C1 segment of cervical spinal cord (tissue), 14 donors: ENCODE data around the gene RAB33B.
A peak's percentile ranks its signal among the peaks of the same experiment; 100 is the strongest.

ENCODE experiments used
- DNase-seq, 14 donors: peaks; one replicate each; lab custom pipeline; 2025; lab: John Stamatoyannopoulos, UW

Gene RAB33B

DNA sequence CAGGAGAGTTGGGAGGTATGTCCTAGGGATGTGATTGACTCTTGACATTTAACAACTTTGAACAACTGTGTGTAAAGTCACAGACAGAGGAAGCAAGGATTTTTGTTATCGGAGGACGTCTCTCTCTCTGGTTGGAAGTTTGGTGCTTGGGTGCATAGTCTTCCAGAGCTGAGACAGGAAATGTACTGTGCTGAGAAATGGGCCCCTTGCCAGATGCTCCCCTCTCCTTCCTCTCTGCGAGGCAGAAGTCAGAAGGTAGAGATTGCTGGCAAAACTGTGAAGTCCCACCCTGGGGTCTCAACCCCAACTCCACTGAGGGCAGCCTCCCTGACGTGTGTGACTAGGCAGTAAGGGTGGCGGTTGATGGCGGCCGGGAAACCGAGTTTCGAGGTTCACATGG, 52.9 kb downstream of the RAB33B start:
- DNase-seq: no peak

DNA sequence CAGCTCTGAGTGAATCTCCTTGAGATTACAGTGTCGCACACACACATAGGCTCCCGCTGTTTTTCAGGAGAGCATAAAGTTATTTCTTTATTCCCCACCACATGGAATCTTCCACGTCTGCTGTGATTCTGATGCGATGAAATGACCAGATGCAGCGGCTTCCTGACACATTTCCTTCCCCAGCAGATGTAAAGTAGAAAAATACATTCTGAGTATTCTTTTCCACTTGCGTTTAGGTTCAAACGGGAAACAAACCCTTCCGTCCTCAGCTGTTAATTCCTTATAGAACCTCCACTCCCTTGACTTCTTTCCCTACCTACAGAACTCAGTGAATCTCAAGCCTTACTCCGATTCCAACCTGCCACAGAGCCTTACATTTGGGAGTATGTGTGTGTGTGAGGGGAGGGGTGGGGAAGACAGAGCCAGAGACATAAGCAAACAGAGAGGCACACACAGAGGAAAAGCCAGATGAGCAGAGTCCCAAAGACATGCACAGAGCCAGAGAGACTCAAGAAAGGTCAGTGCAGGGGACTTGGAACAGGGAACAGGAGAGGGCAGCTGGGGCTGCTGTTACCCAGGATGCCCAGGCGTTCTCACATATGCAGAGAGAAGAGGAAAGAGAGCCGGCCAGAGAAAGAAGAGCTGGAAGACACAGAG, 54.8 kb downstream of the RAB33B start:
- DNase-seq: no peak

DNA sequence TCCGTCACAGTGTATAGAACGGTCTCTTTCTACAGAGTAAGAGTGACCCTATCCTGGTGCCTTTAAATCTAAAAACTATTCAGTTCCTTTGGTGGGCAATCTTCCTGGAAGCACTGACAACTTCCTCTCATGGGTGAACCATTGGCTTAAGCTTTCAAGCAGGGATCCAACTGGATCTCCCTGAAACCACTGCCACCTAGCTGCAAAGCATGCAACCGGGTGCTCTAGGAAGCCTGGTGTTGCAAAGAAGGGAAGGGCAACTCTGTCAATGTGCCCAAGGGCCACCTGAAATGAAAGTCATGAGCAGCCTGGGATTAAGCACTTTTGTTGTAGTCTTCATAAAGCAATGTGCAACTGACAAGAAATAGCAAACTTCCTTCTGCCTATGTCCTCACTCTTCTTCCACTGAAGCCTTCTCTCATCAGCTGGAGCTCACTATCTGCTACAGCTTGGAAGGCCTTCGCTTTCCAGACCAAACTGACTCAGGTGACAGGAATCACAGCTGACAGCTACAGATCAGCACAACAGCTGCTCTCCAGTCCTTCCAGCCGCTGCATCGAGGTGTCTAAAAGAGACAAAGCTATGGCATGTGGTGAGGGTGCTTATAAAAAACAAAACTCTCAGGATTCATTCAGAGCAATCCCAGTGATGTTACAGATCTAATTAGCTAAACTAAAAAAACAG, 55.9 kb downstream of the RAB33B start:
- DNase-seq: peak in 2 of 14 donors; percentile 8 to 28

DNA sequence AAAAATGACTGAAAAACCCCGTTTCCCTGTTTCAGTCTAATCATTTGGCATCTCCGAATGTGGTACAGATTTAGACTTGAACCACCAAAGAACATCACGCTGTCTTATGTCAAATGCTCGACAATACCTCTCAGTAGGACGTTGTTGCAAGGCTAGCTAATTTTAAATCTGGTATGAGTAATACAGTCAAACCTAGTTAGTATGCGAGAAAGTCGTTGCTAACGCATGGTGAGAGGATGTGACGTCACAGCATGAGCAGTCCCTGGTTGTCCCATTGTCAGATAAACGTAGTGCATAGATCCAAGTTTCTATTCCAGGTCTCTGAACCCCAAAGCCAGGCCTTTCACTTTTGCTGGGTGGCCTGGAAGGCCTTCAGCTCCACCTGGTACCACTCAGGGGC, 57.4 kb downstream of the RAB33B start:
- DNase-seq: no peak

DNA sequence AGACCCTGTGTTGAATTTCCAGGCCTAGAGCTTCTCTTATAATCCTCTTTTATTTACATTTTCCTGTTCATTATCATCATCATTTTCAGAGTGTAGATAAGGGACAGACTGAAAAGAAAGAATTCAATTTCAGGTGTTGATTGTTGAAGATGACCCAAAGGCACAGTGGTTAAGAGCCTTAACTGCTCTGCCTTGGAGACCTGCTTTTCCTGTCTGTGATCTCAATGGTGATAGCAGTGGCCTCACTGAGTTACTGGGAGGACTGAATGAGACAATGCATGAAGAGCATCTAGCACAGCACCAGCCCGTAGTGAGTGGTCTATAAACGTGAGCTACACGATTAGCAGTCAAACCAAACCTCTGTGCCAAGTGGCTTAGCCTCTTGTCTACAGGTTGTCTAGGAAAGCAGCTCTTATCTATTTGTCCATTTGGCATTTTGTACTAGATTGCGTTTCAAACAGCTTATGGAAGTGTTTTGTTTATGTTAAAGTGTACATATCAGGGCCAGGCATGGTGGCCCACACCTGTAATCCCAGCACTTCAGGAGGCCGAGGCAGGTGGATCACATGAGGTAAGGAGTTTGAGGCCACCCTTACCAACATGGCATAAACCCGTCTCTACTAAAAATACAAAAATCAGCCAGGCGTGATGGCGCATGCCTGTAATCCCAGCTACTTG, 60.6 kb downstream of the RAB33B start:
- no peak for DNase-seq

DNA sequence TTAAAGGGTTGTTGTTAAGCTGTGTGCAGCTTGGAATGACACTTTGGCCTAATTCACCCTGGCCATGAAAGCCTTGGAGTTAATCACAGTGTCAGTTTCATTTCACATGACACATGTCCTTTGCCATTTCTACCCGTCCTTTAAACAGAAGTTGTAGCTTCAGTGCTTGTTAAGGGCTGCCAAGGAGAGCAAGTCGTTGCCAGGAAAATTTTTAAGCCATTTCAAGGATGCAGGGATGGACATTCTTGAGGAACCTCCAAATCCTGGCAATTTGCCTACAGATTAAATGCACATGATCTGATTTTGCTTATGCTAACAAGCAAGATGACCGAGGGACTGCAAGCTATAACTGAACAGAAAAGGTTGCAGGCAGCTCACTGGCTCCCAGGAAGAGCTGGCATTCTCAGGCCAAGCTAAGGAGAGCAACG, 61.6 kb downstream of the RAB33B start:
- peak in 1 of 14 donors; percentile 45 for DNase-seq

DNA sequence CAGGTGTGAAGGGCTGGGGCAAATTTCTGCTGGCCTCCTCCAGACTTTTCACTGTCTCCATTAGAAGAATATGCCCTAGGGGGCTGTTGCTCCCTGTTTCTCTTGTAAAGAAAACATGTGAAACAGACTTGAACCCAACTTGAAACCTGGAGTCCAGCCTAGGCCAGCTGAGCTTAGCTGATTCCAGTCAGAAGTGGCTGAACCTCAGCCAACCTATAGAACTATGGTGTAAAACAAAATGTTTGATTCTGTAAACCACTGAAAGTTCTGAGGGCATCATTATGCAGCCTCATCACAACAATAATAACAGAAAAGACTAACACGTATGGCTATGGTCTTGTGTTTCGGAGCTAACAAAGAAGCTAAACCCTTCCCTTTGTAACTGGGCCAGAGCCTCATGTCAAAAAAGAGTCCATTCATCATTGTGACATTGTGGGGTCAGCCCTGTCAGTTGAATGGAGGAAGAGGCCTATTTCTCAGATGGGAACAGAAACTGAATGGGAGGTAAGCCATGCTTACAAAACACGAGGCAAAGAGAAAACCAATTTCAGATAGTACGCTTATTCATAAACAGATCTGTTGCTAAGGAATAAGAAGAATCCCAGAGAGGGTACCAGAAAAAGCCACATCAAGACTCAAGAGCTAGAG, 68.0 kb downstream of the RAB33B start:
- DNase-seq: peak in 1 of 14 donors; percentile 23

DNA sequence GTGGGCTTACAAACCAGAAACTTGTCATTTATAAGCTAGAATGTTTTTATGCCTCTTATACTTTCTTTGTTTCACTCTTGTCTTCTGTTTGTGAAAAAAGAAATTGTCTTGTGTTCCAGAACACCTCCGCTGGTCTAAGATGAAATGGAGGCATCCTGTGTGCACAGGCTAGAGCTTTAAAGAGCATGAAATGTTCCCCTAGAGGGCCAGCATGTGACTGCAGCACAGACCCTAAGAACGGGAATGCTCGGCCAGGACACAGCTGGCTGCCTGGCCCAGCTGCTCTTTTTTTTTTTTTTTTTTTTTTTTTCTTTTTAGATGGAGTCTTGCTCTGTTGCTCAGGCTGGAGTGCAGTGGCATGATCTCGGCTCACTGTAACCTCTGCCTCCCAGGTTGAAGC, 68.5 kb downstream of the RAB33B start:
- no peak for DNase-seq

DNA sequence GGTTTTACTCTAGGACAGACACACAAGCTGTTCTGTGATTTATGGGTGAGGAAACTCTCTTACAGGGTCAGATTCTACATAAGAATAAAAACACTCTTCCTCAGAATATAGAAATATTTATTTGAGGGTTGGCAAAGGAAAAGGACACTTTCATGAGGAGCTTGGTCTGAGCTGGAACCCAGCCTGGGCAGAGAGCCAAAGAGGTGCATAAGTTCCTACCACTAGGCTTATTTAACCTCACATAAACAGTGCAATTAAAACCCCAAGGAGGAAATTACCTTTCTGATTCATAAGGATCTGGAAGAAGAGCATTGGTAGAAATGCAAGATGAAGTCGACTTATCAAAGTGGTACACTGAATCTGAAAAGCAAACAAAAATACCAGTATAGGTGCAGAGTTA, 69.2 kb downstream of the RAB33B start:
- peak in 1 of 14 donors; percentile 11 for DNase-seq

DNA sequence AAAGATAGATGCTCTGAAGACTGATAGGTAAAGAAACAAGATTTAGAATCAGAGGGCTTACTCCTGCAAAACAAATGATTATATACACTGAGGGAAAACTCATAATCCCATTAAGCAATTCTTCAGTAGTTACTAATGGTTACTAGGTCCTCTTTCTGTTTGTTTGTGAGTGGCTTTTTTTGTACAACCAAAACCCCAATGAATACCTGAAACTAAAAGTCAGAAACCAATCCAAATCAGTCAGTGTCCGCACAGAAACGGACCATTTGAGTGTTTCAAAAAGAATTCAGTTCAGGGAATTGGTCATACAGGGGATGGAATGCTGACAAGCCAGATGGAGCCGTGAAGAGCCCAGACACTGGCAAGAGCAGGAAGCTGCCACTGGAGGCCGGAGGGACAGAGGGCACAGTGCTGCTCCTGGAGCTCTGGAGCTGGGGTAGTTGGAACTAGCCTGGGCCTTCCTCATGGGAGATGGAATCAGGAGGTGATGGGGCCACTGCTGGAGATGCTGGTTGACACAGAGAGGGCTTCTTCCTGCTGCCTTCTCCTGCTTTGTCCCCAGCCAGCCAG, 70.2 kb downstream of the RAB33B start:
- peak in 4 of 14 donors; percentile 6 to 31 (median 18) for DNase-seq

DNA sequence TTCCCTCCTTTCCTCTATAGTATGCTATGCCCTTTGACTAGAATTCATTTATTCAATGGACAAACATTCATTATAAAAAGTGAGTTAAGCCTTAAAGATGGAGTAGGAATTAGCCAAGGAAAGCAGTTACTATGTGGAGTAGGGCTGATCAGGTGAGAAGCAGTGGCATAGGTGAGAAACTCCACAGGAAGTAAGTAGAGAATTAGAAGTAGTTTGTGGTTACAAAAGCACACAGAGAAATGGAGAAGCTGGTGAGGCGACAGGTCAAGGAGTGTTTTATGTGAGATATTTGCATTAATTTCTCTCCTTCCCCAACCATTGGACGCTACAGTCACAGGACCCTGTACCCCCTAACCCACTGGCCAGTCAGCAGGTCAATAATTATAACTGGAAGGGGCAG, 71.5 kb downstream of the RAB33B start:
- DNase-seq: no peak
